ENCODE results near the gene HDAC9. TPM values are rescaled to one million over a fixed set of nuclear protein-coding genes. Genes with fewer than 3 reads are reported as not detected.

The HDAC9 gene
- polyA plus RNA-seq, 2 of the 4 experiments (the other 2 are of a cell fraction), result 0.05 to 0.26 TPM

GRCh38 chr7:18799899-18800298, 304.4 kb downstream of the HDAC9 start:
- no peaks in the 10 kb centered on the region for H3K4me1 ChIP-seq
- POLR2A ChIA-PET, result no interaction called here
- DNase-seq (ENCODE audit: low read depth in 1 of 2, low spot score in 1 of 2) (no peak), ATAC-seq (no peak), FAIRE-seq (no peak)
- no peak overlapping the region for H3K27ac ChIP-seq
- 47% methylated on average over 1 of the region's 1 CpG for WGBS (ENCODE audit: missing lambda C conversion rate)
- CTCF ChIA-PET, result no interaction called here
- H3K9me3 ChIP-seq, result no peaks in the 10 kb centered on the region
- TF ChIP-seq ZFP36 (IDR thresholded peaks at IDR 0.05; ENCODE audit: borderline replicate concordance, partially characterized antibody) (no peak), CHD2 (IDR thresholded peaks at IDR 0.05; ENCODE audit: low read length, partially characterized antibody) (no peak), MYC (IDR thresholded peaks at IDR 0.05; ENCODE audit: borderline replicate concordance, low read length) (no peak), ZNF302 (CRISPR knock-in tag; IDR thresholded peaks at IDR 0.05) (no peak), EP300 (IDR thresholded peaks at IDR 0.05) (no peak), SREBF2 (IDR thresholded peaks at IDR 0.05) (no peak), FOSL2 (IDR thresholded peaks at IDR 0.05) (no peak), FOSL2 (CRISPR knock-in tag; IDR thresholded peaks at IDR 0.05) (no peak)
- H3K4me3 ChIP-seq, result no peak overlapping the region
- no peak overlapping the region for H3K4me2 ChIP-seq

GRCh38 chr7:18803923-18804322, 308.4 kb downstream of the HDAC9 start:
- DNase-seq (ENCODE audit: low read depth in 1 of 2, low spot score in 1 of 2) (no peak), ATAC-seq (no peak), FAIRE-seq (no peak)
- CTCF ChIA-PET, result no interaction called here
- H3K4me3 ChIP-seq, result no peak overlapping the region
- WGBS (ENCODE audit: missing lambda C conversion rate), result 25% methylated on average over 1 of the region's 1 CpG
- H3K4me1 ChIP-seq, result no peaks in the 10 kb centered on the region
- TF ChIP-seq ZSCAN20 (CRISPR knock-in tag; IDR thresholded peaks at IDR 0.05) (no peak), GATA3 (IDR thresholded peaks at IDR 0.05; ENCODE audit: borderline replicate concordance) (no peak), HES2 (IDR thresholded peaks at IDR 0.05) (no peak), ZFP36 (IDR thresholded peaks at IDR 0.05; ENCODE audit: borderline replicate concordance, partially characterized antibody) (no peak), HEYL (CRISPR knock-in tag; IDR thresholded peaks at IDR 0.05) (no peak), KDM5A (IDR thresholded peaks at IDR 0.05) (no peak), CBX8 (IDR thresholded peaks at IDR 0.05) (no peak), FOXS1 (CRISPR knock-in tag; IDR thresholded peaks at IDR 0.05) (no peak), EHMT2 (IDR thresholded peaks at IDR 0.05; ENCODE audit: low read depth) (no peak), KDM1A (IDR thresholded peaks at IDR 0.05; ENCODE audit: low read depth) (no peak), ESRRA (IDR thresholded peaks at IDR 0.05; ENCODE audit: borderline replicate concordance, low read length) (no peak), BCL3 (IDR thresholded peaks at IDR 0.05) (no peak), REST (IDR thresholded peaks at IDR 0.05) (no peak), SREBF2 (IDR thresholded peaks at IDR 0.05) (no peak), HOXB13 (CRISPR knock-in tag; IDR thresholded peaks at IDR 0.05; ENCODE audit: low read depth) (no peak)
- no peak overlapping the region for H3K27ac ChIP-seq
- no peaks in the 10 kb centered on the region for H3K9me3 ChIP-seq
- POLR2A ChIA-PET, result no interaction called here
- H3K4me2 ChIP-seq, result no peak overlapping the region

GRCh38 chr7:18806177-18806576, 310.6 kb downstream of the HDAC9 start:
- no peaks in the 10 kb centered on the region for H3K4me1 ChIP-seq
- WGBS (ENCODE audit: missing lambda C conversion rate), result 6% methylated on average over 2 of the region's 2 CpGs
- no peak overlapping the region for H3K4me3 ChIP-seq
- H3K4me2 ChIP-seq, result no peak overlapping the region
- ATAC-seq, result no peak
- no peak overlapping the region for H3K27ac ChIP-seq
- DNase-seq (ENCODE audit: low read depth in 1 of 2, low spot score in 1 of 2), result no peak
- no peak for FAIRE-seq
- CTCF ChIA-PET, result interaction anchor here (1.4 kb wide), 1 partner anchor 10 kb away, joined by 4 read pairs; no protein-coding TSS in a partner anchor
- no peaks in the 10 kb centered on the region for H3K9me3 ChIP-seq
- POLR2A ChIA-PET, result no interaction called here
- TF ChIP-seq NPAS2 (CRISPR knock-in tag; IDR thresholded peaks at IDR 0.05; ENCODE audit: borderline replicate concordance), result no peak
- no peak for TF ChIP-seq HMGXB4 (CRISPR knock-in tag; IDR thresholded peaks at IDR 0.05; ENCODE audit: borderline replicate concordance)
- TF ChIP-seq SMC3 (IDR thresholded peaks at IDR 0.05), result no peak
- no peak for TF ChIP-seq BCL3 (IDR thresholded peaks at IDR 0.05)
- TF ChIP-seq HEYL (CRISPR knock-in tag; IDR thresholded peaks at IDR 0.05), result no peak
- no peak for TF ChIP-seq USF2 (IDR thresholded peaks at IDR 0.05)
